ENCODE measurements around the gene TACR1.

Gene TACR1

DNA sequence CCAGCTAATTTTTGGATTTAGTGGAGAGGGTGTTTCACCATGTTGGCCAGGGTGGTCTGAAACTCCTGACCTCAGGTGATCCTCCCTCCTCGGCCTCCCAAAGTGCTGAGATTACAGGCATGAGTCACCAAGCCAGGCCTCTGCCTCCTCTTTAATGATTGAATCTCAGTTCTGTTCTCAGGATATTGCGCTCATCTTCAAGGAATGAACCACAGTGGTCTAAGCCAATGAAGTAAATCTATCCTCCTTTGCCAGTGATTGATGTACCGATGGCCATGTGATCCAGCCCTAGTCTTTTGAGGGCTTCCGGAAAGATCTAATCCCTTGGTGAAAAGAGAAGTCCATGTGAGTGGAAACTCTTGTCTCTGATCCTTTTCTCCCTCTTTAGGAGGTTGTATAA, 192.3 kb downstream of the TACR1 start:
- no peak for DNase-seq

DNA sequence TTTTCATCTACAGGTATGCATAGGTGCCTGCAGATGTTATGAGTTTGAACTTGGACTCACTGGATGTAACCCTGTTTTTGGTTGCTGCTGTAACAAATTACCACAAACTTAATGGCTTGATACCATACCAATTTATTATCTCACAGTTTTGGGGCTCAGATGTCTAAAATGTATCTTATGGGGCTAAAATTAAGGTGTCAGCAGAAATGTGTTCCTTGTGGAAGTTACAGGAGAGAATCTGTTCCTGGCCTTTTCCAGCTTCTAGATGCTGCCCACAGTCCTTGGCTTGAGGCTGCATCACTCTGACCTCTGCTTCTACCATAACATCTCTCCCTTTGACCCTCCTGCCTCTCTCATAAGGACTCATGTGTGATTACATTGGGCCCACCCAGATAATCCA, 193.3 kb downstream of the TACR1 start:
- DNase-seq = no peak

DNA sequence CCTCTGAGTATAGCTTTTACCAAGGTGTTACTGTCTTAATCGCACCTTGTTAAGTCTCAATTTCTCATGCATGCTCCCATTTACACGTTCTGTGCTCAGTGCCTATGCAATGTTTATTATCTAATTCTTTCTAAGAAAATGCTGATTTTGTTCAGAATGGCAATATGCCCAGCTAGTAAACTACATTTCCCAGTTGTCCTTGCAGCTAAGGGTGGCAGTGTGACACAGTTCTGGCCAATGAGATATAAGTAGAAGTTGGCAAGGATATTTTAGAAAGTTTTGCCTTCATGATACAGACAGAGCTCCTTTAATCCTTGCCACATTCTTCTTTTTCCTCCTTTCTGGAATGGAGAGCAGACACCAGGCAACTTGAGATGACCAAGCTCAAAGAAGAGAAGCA, 195.5 kb downstream of the TACR1 start:
- no peak for DNase-seq

DNA sequence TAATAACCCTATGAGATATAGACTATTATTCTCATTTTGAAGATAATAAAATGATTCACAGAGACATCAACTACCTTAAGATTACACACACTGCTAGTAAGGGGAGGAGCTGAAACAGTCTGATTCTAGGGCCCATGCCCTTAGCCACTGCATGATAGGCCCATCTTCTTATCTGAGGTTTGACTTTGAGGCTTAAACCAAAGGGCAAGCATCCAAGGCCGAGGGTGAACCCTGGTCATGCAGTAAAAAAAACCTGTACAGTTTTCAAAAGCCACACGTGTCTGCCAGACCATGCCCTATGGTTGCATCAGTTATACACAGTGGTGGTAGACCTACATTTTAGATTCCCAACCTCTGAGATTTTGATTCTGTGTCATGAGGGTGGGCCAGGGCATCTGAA, 196.0 kb downstream of the TACR1 start:
- DNase-seq = no peak

DNA sequence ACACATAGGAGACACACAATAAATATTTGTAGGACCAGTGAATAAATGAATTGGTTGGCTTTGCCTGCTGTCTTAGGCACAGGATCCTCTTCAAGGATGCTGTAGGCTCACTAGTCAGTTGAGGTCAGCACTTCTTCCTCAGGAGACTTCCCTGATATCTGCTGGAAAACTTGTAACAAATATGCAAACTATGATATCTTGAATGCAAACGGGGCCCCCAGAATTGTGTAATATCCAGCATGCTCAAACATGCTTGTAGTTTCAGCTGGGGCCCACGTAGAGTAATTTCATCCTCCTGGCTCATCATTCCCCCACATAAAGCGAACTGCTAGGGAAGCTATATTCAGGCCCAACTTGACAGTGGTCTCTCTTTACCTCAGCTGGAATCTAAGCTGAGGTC, 197.3 kb downstream of the TACR1 start:
- no peak for DNase-seq

DNA sequence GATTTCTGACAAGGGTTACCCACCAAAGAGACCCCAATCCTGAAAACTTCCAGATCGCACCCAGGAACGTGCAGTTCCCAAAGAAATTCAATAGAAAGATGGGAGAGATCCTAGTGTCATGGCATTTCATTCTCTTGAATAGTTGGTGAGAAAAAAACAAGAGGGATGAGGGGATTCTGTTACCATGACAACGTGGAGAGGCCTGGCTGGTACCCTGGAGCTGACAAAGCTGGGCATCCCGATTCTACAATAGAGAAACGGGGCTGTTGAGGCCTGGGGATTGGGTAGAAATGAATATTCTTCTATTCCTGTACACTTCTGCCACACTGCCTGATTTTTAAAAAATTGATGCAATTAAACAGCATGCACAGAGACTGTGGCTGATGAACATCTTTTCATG, 199.9 kb downstream of the TACR1 start:
- no peak for DNase-seq
